Tibial nerve (tissue), 4 donors: ENCODE measurements around the gene QPRT.

Experiments
- EP300 ChIP-seq, 2 donors: sonication (generic); formaldehyde crosslinking; IDR thresholded peaks; one replicate each; pipeline ENCODE4 v1.6.1; 2017; ENCODE audit warnings: antibody characterized with exemption in 2 of 2, mild to moderate bottlenecking in 1 of 2
- TF ChIP-seq, protein P1 (sequence below), 5 experiments: fragments of 200-600 bp in 3 of 5; fragments of 450-650 bp in 2 of 5; sonication (generic) in 3 of 5; IDR thresholded peaks; one replicate each; pipeline ENCODE4 v1.5.1; 2016 to 2019; ENCODE audit warnings: antibody characterized with exemption in 5 of 5, mild to moderate bottlenecking in 3 of 5, moderate library complexity in 2 of 5

DNA sequence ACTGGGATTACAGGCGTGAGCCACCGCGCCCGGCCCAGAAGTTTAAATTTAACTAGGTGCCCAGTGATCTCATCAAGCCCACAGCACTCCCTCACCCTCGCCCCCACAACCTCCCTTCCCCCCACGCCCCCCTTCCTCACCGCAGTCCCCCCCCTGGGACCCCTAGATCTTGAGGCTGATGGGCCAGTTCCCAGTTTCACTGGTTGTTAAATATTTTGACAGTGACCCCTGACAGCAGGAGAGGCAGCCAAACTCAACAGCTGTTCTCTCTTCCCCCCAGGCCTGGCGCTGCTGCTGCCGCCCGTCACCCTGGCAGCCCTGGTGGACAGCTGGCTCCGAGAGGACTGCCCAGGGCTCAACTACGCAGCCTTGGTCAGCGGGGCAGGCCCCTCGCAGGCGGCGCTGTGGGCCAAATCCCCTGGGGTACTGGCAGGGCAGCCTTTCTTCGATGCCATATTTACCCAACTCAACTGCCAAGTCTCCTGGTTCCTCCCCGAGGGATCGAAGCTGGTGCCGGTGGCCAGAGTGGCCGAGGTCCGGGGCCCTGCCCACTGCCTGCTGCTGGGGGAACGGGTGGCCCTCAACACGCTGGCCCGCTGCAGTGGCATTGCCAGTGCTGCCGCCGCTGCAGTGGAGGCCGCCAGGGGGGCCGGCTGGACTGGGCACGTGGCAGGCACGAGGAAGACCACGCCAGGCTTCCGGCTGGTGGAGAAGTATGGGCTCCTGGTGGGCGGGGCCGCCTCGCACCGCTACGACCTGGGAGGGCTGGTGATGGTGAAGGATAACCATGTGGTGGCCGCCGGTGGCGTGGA, 15.6 kb downstream of the QPRT start:
- TF ChIP-seq EP300 (IDR thresholded peaks at IDR 0.05), result no peak
- TF ChIP-seq, protein P1, sequence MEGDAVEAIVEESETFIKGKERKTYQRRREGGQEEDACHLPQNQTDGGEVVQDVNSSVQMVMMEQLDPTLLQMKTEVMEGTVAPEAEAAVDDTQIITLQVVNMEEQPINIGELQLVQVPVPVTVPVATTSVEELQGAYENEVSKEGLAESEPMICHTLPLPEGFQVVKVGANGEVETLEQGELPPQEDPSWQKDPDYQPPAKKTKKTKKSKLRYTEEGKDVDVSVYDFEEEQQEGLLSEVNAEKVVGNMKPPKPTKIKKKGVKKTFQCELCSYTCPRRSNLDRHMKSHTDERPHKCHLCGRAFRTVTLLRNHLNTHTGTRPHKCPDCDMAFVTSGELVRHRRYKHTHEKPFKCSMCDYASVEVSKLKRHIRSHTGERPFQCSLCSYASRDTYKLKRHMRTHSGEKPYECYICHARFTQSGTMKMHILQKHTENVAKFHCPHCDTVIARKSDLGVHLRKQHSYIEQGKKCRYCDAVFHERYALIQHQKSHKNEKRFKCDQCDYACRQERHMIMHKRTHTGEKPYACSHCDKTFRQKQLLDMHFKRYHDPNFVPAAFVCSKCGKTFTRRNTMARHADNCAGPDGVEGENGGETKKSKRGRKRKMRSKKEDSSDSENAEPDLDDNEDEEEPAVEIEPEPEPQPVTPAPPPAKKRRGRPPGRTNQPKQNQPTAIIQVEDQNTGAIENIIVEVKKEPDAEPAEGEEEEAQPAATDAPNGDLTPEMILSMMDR (IDR thresholded peaks at IDR 0.05), result no peak
